Activated CD4-positive, alpha-beta T cell treated with anti-CD3 and anti-CD28 coated beads, Interleukin-2, Interleukin-4, amounts not matched to agents 100 ng/mL and 50 ng/mL, durations not matched to agents 16 hours and 8 hours (primary cell): ENCODE data around the gene MTA2.
"Not testable (repeated sequence)": the region's sequence is repeated elsewhere in the genome, so short reads cannot be mapped to it uniquely, and the experiment has no call there.

Source experiments
- DNase-seq: peaks from one replicate; pipeline ENCODE4 v3.0.0-alpha.2; 2020; ENCODE audit warnings: low spot score

MTA2 gene

GRCh38 chr11:62601372-62602140 is at the start of gene MTA2:
TSS of gene MTA2 (minus strand) at chr11:62601865. CDS start at chr11:62601450, 415 bp downstream.
- peak; percentile 100 for DNase-seq

- DNase-seq: not testable (repeated sequence)
Observed at GRCh38 chr11:62650283-62650682, 48.6 kb upstream of the MTA2 start.

GRCh38 chr11:62649486-62649885 is 47.8 kb upstream of the MTA2 start:
- DNase-seq: no peak

- no peak for DNase-seq
Observed at GRCh38 chr11:62648967-62649364, 47.3 kb upstream of the MTA2 start.

GRCh38 chr11:62648185-62648966 is 46.7 kb upstream of the MTA2 start:
- no peak for DNase-seq

- no peak for DNase-seq
Observed at GRCh38 chr11:62647609-62648005, 45.9 kb upstream of the MTA2 start.

GRCh38 chr11:62646825-62647608 is 45.4 kb upstream of the MTA2 start:
- DNase-seq: no peak

- DNase-seq: peak; percentile 99
Observed at GRCh38 chr11:62645946-62646824, 44.5 kb upstream of the MTA2 start, which contains the start of gene GANAB. TSS of gene GANAB (minus strand) at chr11:62646613. CDS start at chr11:62646599, 14 bp downstream.

GRCh38 chr11:62645671-62645945 is 43.9 kb upstream of the MTA2 start:
- no peak for DNase-seq

GRCh38 chr11:62644220-62644619 is 42.6 kb upstream of the MTA2 start:
- no peak for DNase-seq

GRCh38 chr11:62632492-62632891 is 30.8 kb upstream of the MTA2 start:
- no peak for DNase-seq

GRCh38 chr11:62627713-62628112 is 26.0 kb upstream of the MTA2 start:
- DNase-seq: no peak

- no peak for DNase-seq
Observed at GRCh38 chr11:62622476-62623089, 20.9 kb upstream of the MTA2 start.

- peak; percentile 98 for DNase-seq
Observed at GRCh38 chr11:62621567-62622470, 20.2 kb upstream of the MTA2 start, which contains the start of gene B3GAT3. TSS of gene B3GAT3 (minus strand) at chr11:62621986. CDS start at chr11:62621947, 39 bp downstream.

GRCh38 chr11:62621027-62621566 is 19.4 kb upstream of the MTA2 start:
- DNase-seq: no peak

GRCh38 chr11:62616957-62617356 is 15.3 kb upstream of the MTA2 start:
- DNase-seq: not testable (repeated sequence)

- DNase-seq: no peak
Observed at GRCh38 chr11:62615521-62615920, 13.9 kb upstream of the MTA2 start.

GRCh38 chr11:62614275-62614674 is 12.6 kb upstream of the MTA2 start:
- DNase-seq: peak; percentile 47

- DNase-seq: no peak
Observed at GRCh38 chr11:62613291-62613778, 11.7 kb upstream of the MTA2 start.
